ENCODE data around the gene TMEM232. TPM values are rescaled to one million over a fixed set of nuclear protein-coding genes. Genes with fewer than 3 reads are reported as not detected.

Gene TMEM232
- total RNA-seq, 2 donors from 2014 or later: 3.9 to 4.2 TPM

DNA sequence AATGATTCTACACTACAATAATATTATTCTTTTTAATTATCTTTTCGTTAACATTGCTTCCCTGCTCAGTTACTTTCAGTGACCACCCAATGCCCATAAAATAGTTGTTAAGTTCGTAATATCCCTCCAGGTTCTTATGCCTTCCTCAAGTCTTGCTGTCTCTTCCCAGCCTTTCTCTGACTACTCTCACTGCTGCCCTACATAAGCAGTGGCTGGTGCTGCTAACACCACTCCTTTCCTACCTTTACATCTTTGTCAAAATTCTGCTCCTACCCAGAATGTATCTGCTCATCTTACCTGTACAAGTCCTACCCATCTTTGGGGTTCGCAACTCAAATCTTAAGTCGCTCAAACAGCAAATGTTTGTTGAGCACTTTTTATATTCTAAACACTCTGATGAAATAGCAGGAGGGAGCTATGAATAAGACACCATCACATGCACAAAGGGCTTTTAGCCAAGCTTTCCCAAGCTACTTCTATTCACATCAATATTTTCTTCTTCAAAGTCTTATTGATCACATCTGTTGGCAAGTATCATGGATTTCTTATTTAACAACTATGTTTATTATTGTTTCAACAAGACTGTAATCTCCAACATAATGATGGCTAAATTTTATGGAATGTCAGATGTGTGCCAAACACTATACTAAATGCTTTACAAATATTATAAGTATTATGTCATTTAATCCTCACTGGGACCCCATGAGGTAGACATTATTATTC, 41.8 kb upstream of the TMEM232 start:
- no peak overlapping the region for H3K4me3 ChIP-seq (ENCODE audit: low read length)

DNA sequence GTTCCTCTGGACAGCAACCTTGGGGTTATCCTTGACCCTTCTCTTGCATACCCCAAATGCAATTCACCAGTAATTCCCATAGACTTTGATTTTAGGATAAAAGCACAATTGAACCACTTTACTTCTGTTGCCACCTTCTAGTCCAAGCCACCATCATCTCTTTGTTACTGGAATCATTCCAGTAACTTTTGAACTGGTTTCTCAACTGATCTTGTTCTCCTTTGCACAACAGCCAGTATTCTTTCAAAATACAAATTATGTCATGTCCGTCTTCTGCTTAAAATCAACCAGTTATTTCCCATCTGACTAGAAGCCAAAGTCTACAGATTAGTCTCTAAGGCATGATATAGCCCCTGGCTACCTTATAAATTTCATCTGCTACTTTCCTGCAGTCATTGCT, 33.7 kb upstream of the TMEM232 start:
- Histone ChIP-seq H3K36me3 (ENCODE audit: control insufficient read depth, insufficient read depth, low read length) (peaks cover 50% of the 10 kb centered on the region), H3K9ac (ENCODE audit: extremely low read depth, low read length, poor library complexity, severe bottlenecking) (no peak overlapping the region), H3K27me3 (ENCODE audit: control insufficient read depth, insufficient read depth, low read length, poor library complexity, severe bottlenecking) (no peaks in the 10 kb centered on the region), H3K27ac (ENCODE audit: low read depth, low read length) (no peak overlapping the region), H3K9me3 (ENCODE audit: control insufficient read depth, low read length) (no peaks in the 10 kb centered on the region), H3K4me1 (ENCODE audit: control insufficient read depth, insufficient read depth, low read length) (no peaks in the 10 kb centered on the region), H3K4me3 (ENCODE audit: low read length) (no peak overlapping the region)
- no peaks in the 10 kb centered on the region for H3K9me3 Mint-ChIP-seq
- DNase-seq: no peak
- TF ChIP-seq, protein P1, sequence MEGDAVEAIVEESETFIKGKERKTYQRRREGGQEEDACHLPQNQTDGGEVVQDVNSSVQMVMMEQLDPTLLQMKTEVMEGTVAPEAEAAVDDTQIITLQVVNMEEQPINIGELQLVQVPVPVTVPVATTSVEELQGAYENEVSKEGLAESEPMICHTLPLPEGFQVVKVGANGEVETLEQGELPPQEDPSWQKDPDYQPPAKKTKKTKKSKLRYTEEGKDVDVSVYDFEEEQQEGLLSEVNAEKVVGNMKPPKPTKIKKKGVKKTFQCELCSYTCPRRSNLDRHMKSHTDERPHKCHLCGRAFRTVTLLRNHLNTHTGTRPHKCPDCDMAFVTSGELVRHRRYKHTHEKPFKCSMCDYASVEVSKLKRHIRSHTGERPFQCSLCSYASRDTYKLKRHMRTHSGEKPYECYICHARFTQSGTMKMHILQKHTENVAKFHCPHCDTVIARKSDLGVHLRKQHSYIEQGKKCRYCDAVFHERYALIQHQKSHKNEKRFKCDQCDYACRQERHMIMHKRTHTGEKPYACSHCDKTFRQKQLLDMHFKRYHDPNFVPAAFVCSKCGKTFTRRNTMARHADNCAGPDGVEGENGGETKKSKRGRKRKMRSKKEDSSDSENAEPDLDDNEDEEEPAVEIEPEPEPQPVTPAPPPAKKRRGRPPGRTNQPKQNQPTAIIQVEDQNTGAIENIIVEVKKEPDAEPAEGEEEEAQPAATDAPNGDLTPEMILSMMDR (conservative IDR thresholded peaks at IDR 0.05): no peak
- H3K27ac Mint-ChIP-seq: no peak overlapping the region
- H3K4me3 Mint-ChIP-seq: no peak overlapping the region
- 63 to 87% methylated on average over 1 of the region's 1 CpG for WGBS, 2 experiments (ENCODE audit: insufficient coverage in 1 of 2, insufficient read length in 1 of 2)
- no peaks in the 10 kb centered on the region for H3K4me1 Mint-ChIP-seq
- H3K27me3 Mint-ChIP-seq (ENCODE audit: insufficient read depth): no peaks in the 10 kb centered on the region
- H3K36me3 Mint-ChIP-seq (ENCODE audit: low read depth): peaks cover 9% of the 10 kb centered on the region

More for the DNA sequence above, 41.8 kb upstream of the TMEM232 start:
- DNase-seq: no peak
- H3K9ac ChIP-seq (ENCODE audit: extremely low read depth, low read length, poor library complexity, severe bottlenecking): no peak overlapping the region
- no peaks in the 10 kb centered on the region for H3K36me3 ChIP-seq (ENCODE audit: control insufficient read depth, insufficient read depth, low read length)
- Mint-ChIP-seq H3K27me3 (ENCODE audit: insufficient read depth) (no peaks in the 10 kb centered on the region), H3K4me3 (no peak overlapping the region), H3K9me3 (no peaks in the 10 kb centered on the region), H3K27ac (no peak overlapping the region), H3K36me3 (ENCODE audit: low read depth) (no peaks in the 10 kb centered on the region), H3K4me1 (no peaks in the 10 kb centered on the region)
- H3K4me1 ChIP-seq (ENCODE audit: control insufficient read depth, insufficient read depth, low read length): no peaks in the 10 kb centered on the region
- no peaks in the 10 kb centered on the region for H3K9me3 ChIP-seq (ENCODE audit: control insufficient read depth, low read length)
- 84 to 85% methylated on average over 2 to 4 of the region's 4 CpGs for WGBS, 2 experiments (ENCODE audit: insufficient coverage in 1 of 2, insufficient read length in 1 of 2)
- TF ChIP-seq, protein P1 (conservative IDR thresholded peaks at IDR 0.05): no peak
- H3K27ac ChIP-seq (ENCODE audit: low read depth, low read length): no peak overlapping the region
- H3K27me3 ChIP-seq (ENCODE audit: control insufficient read depth, insufficient read depth, low read length, poor library complexity, severe bottlenecking): no peaks in the 10 kb centered on the region

- 54% methylated on average over 2 of the region's 4 CpGs; no CpG with 5 or more reads in 1 of the 2 experiments for WGBS, 2 experiments (ENCODE audit: insufficient coverage in 1 of 2, insufficient read length in 1 of 2)
- H3K27ac ChIP-seq (ENCODE audit: low read depth, low read length): no peak overlapping the region
- no peak for DNase-seq
- no peak overlapping the region for H3K4me3 Mint-ChIP-seq
- no peaks in the 10 kb centered on the region for H3K4me1 ChIP-seq (ENCODE audit: control insufficient read depth, insufficient read depth, low read length)
- H3K27ac Mint-ChIP-seq: no peak overlapping the region
- H3K36me3 ChIP-seq (ENCODE audit: control insufficient read depth, insufficient read depth, low read length): peaks cover 46% of the 10 kb centered on the region
- no peak overlapping the region for H3K4me3 ChIP-seq (ENCODE audit: low read length)
- H3K4me1 Mint-ChIP-seq: no peaks in the 10 kb centered on the region
- TF ChIP-seq, protein P1 (conservative IDR thresholded peaks at IDR 0.05): peak; percentile 83
- H3K9me3 Mint-ChIP-seq: no peaks in the 10 kb centered on the region
- peaks cover 6% of the 10 kb centered on the region for H3K36me3 Mint-ChIP-seq (ENCODE audit: low read depth)
- no peak overlapping the region for H3K9ac ChIP-seq (ENCODE audit: extremely low read depth, low read length, poor library complexity, severe bottlenecking)
- H3K27me3 Mint-ChIP-seq (ENCODE audit: insufficient read depth): no peaks in the 10 kb centered on the region
- H3K9me3 ChIP-seq (ENCODE audit: control insufficient read depth, low read length): no peaks in the 10 kb centered on the region
- no peaks in the 10 kb centered on the region for H3K27me3 ChIP-seq (ENCODE audit: control insufficient read depth, insufficient read depth, low read length, poor library complexity, severe bottlenecking)
These were observed 30.8 kb upstream of the TMEM232 start for GRCh38 chr5:110757118-110757729.

Data from endodermal cell (in vitro differentiated cells).